T-cell (primary cell): ENCODE data around the gene WDR45. TPM values are rescaled to one million over a fixed set of nuclear protein-coding genes. Genes with fewer than 3 reads are reported as not detected.
"Not testable (repeated sequence)": the region's sequence is repeated elsewhere in the genome, so short reads cannot be mapped to it uniquely, and the experiment has no call there.

ENCODE experiments used
- ATAC-seq, 4 experiments: fragments of 200-7000 bp in 3 of 4; fragments of 150-1000 bp in 1 of 4; cut with Tn5 transposase; replicated peaks in 1 of 4; 1 replicate in 3 of 4; 2 replicates in 1 of 4; pipeline ENCODE4 v1.10.0; 2021; ENCODE audit warnings: moderate library complexity in 3 of 4, mild to moderate bottlenecking in 2 of 4, moderate number of reproducible peaks in 1 of 4
- CTCF ChIA-PET, 2 donors: fragments of 300-600 bp; sonication (Branson Sonifier 250); formaldehyde crosslinking; loops; one replicate each; lab custom pipeline; 2022; ENCODE audit warnings: antibody characterized with exemption in 2 of 2; lab: Charles Lee
- POLR2A ChIA-PET, 2 donors: fragments of 300-600 bp; sonication (Branson Sonifier 250); formaldehyde crosslinking; loops; one replicate each; lab custom pipeline; 2022; ENCODE audit warnings: antibody characterized with exemption in 2 of 2; lab: Charles Lee
- DNase-seq, 35 experiments: peaks; one replicate each; pipeline versions ENCODE4 v3.0.0 to v3.0.0-alpha.2; 2013 to 2023
- H3K27ac ChIP-seq: one replicate; pipeline ENCODE4 v1.5.1; 2013; ENCODE audit warnings: low read length
- H3K27me3 ChIP-seq, 2 experiments: replicated peaks in 1 of 2; 1 replicate in 1 of 2; 2 replicates in 1 of 2; pipeline versions ENCODE4 v1.6.1 to v1.7.0; 2013; ENCODE audit warnings: low read length in 1 of 2, mixed read lengths in 1 of 2; ENCODE audit not compliant: control insufficient read depth in 2 of 2, insufficient read depth in 2 of 2; ENCODE audit errors: extremely low read depth in 1 of 2
- H3K36me3 ChIP-seq, 2 donors: 1 replicate in 1 of 2; 2 replicates in 1 of 2; pipeline versions ENCODE4 v1.6.1 to v1.7.0; 2013; ENCODE audit warnings: low read length in 1 of 2; ENCODE audit not compliant: control insufficient read depth in 2 of 2, insufficient read depth in 1 of 2; ENCODE audit errors: extremely low read depth in 1 of 2
- H3K4me1 ChIP-seq, 2 experiments: 1 replicate in 1 of 2; 2 replicates in 1 of 2; pipeline versions ENCODE4 v1.6.1 to v1.7.0; 2013; ENCODE audit warnings: low read length in 2 of 2, mixed read lengths in 1 of 2; ENCODE audit not compliant: insufficient read depth in 2 of 2, control insufficient read depth in 1 of 2; ENCODE audit errors: extremely low read depth in 1 of 2
- H3K4me3 ChIP-seq, 2 donors: 1 replicate in 1 of 2; 2 replicates in 1 of 2; pipeline versions ENCODE4 v1.5.1 to v1.7.0; 2013; ENCODE audit warnings: mild to moderate bottlenecking in 2 of 2, low read length in 1 of 2, moderate library complexity in 1 of 2; ENCODE audit not compliant: control insufficient read depth in 1 of 2; ENCODE audit errors: extremely low read depth in 1 of 2
- H3K9me3 ChIP-seq: 2 replicates; pipeline ENCODE4 v1.7.0; 2013
- H3K27ac Mint-ChIP-seq, 2 donors: one replicate each; pipeline ENCODE4 v1.8.0; 2020 to 2021; ENCODE audit warnings: mild to moderate bottlenecking in 2 of 2, mixed read lengths in 2 of 2
- H3K27me3 Mint-ChIP-seq, 2 donors: one replicate each; pipeline ENCODE4 v1.8.0; 2021 to 2022; ENCODE audit warnings: mixed read lengths in 2 of 2
- H3K36me3 Mint-ChIP-seq: one replicate; pipeline ENCODE4 v1.8.0; 2021; ENCODE audit warnings: mixed read lengths
- H3K4me1 Mint-ChIP-seq, 3 donors: one replicate each; pipeline ENCODE4 v1.8.0; 2020 to 2022; ENCODE audit warnings: mixed read lengths in 3 of 3, mild to moderate bottlenecking in 1 of 3
- H3K4me3 Mint-ChIP-seq, 3 donors: one replicate each; pipeline ENCODE4 v1.8.0; 2020 to 2022; ENCODE audit warnings: mild to moderate bottlenecking in 3 of 3, mixed read lengths in 3 of 3, moderate library complexity in 3 of 3
- H3K9me3 Mint-ChIP-seq, 3 donors: one replicate each; pipeline ENCODE4 v1.8.0; 2020 to 2022; ENCODE audit warnings: mixed read lengths in 3 of 3
- WGBS: methylation state at CpG from one replicate; pipeline ENCODE4 v1.1.5; 2013; ENCODE audit warnings: missing lambda C conversion rate; ENCODE audit not compliant: insufficient coverage; 5-methylcytosine and 5-hydroxymethylcytosine counted together
- total RNA-seq, 35 experiments: library from RNA in 6 of 35; stranded (reverse) in 6 of 35; fragments of 120-200 nt in 1 of 35; gene quantifications; one replicate each; pipeline versions ENCODE4 v1.2.1 to v1.2.4 and lab custom pipeline; 2013 to 2026

The WDR45 gene
- total RNA-seq (100 to 1,000 TPM in 3 of 5 donors, 10 to 100 TPM in 2; 66.2 to 134 (median 112) TPM), total RNA-seq (lab: John Stamatoyannopoulos, UW) (13.8 to 74.1 (median 32.1) reads per million in 29 experiments)
- 49.3 TPM for total RNA-seq (2013)

DNA sequence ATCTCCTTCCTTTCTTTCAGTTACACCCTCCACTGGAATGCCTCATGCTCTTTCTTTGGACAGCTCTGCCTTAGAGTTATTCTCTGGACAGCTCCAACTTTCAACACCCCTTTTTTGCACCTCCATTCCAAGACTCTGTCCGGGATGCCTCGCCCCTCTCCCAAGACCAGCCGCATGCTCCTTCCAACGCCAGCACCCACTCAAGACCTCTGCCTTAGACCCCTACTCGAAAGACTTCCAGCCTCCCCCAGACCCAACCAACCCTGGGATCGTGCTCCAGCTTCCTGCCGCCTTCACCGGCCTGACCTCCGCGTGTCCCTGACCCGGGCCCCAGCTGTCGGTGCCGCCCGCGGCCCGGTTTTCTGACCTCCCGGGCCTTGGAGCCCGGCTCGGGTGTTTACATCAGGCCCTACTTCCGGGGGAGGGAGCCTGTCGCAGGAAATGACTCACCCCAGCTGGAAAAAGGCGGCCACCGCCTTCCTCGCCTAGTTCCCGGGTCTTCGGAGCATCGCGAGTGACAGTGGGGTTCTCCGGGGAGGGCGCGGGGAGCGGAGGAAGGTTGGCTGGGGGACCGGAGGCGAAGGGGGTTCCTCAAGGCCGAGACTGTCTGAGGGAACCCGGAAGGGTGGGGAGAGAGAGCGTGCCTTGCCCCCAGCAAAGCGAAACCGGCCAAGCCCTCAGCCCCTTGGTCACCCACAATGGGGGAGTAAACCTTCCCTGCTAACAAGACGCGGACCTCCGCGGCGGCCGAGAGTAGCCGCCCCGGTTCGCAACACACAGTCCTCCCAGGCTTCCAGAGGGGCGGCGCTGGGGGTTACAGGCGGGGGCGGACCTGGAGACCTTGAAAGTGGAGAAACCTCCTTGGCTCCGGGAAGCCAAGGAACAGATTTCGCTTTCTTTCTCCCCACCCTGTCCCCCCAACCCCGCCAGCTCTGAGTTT, at the start of gene WDR45:
TSS of gene WDR45 (minus strand) at position 399 of the 940 bp plus-strand sequence. CDS start 1,792 bp downstream, outside the sequence.
- Histone ChIP-seq H3K4me3 (peak within 1 kb of the TSS; percentile 67 to 78), H3K9me3 (no peaks in the 10 kb centered on the region), H3K27me3 (no peaks in the 10 kb centered on the region), H3K4me1 (peaks cover 0 to 13% of the 10 kb centered on the region in 2 experiments), H3K27ac (peak within 1 kb of the TSS; percentile 96), H3K36me3 (peaks cover 0 to 5% of the 10 kb centered on the region in 2 donors)
- Mint-ChIP-seq H3K36me3 (no peaks in the 10 kb centered on the region), H3K4me1 (peaks cover 9 to 16% (median 15%) of the 10 kb centered on the region in 3 donors), H3K27ac (peak within 1 kb of the TSS; percentile 99 to 100), H3K27me3 (no peaks in the 10 kb centered on the region), H3K4me3 (peak within 1 kb of the TSS; percentile 77 to 98 (median 87)), H3K9me3 (no peaks in the 10 kb centered on the region)
- ATAC-seq (peak; percentile 82 to 88 (median 86)), DNase-seq (peak; percentile 44 to 79 (median 58))
- 2% methylated on average over 29 of the region's 55 CpGs for WGBS
- POLR2A ChIA-PET = interaction anchor here (0.5 to 0.7 kb wide), 7 partner anchors 21 to 1556 kb away, joined by 3 to 7 read pairs (median 4); no protein-coding TSS in a partner anchor
- CTCF ChIA-PET = interaction anchor here in 1 of 2 donors (1.1 to 1.3 kb wide), 2 partner anchors 111 to 143 kb away, joined by 3 read pairs; no protein-coding TSS in a partner anchor

DNA sequence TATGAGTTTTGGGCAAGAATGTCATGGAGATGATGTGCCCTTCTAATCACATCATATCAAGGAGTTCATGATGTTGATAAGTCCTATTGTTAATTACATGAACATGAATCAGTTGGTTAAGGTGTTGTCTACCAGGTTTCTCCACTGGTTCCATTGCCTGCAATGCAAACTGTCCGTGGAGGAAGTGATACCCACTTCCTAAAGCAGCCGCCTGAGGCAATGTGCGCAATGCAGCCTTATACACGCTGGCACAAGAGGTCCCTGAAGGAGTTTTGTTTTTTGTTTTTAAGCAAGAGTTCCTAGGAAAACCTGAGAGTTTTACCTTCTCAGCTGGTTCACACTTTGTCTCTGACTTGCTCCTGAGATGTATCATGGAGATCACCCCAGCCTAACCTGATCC, 49.7 kb upstream of the WDR45 start:
- no peaks in the 10 kb centered on the region for H3K36me3 ChIP-seq
- Mint-ChIP-seq H3K9me3 (no peaks in the 10 kb centered on the region), H3K36me3 (no peaks in the 10 kb centered on the region), H3K4me3 (no peak overlapping the region), H3K4me1 (no peaks in the 10 kb centered on the region), H3K27ac (no peak overlapping the region), H3K27me3 (no peaks in the 10 kb centered on the region)
- no peak overlapping the region for H3K4me3 ChIP-seq
- ChIA-PET POLR2A (no interaction called here), CTCF (no interaction called here)
- ATAC-seq (no peak), DNase-seq (no peak)
- WGBS = no CpG with 5 or more reads among the region's 4 CpGs
- no peaks in the 10 kb centered on the region for H3K9me3 ChIP-seq
- no peak overlapping the region for H3K27ac ChIP-seq
- H3K27me3 ChIP-seq = no peaks in the 10 kb centered on the region
- H3K4me1 ChIP-seq = no peaks in the 10 kb centered on the region

DNA sequence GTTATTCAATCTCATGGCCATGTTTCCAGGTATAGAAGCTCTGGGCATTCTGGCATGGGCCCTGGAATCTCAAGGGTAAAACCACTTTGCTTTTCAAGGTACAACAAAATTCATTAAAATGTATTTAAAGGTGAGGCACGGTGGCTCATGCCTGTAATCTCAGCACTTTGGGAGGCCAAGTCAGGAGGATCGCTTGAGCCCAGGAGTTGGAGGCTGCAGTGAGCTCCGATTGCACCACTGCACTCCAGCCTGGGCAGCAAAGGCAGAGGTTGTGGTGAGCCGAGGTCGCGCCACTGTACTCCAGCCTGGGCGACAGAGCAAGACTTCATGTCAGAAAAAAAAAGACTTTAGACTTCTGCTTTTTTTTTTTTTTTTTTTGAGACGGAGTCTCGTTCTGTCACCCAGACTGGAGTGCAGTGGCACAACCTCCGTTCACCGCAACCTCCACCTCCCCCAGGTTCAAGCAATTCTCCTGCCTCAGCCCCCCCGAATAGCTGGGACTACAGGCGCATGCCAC, 48.1 kb upstream of the WDR45 start:
- H3K27me3 Mint-ChIP-seq, H3K27me3 ChIP-seq, H3K4me1 ChIP-seq, H3K36me3 ChIP-seq, DNase-seq, CTCF ChIA-PET, H3K36me3 Mint-ChIP-seq, H3K27ac ChIP-seq, H3K4me3 ChIP-seq, H3K9me3 ChIP-seq, H3K9me3 Mint-ChIP-seq, POLR2A ChIA-PET, ATAC-seq, H3K27ac Mint-ChIP-seq, H3K4me3 Mint-ChIP-seq: not testable (repeated sequence)
- peaks cover 9 to 10% (median 10%) of the 10 kb centered on the region in 3 donors for H3K4me1 Mint-ChIP-seq
- 90% methylated on average over 2 of the region's 13 CpGs for WGBS

DNA sequence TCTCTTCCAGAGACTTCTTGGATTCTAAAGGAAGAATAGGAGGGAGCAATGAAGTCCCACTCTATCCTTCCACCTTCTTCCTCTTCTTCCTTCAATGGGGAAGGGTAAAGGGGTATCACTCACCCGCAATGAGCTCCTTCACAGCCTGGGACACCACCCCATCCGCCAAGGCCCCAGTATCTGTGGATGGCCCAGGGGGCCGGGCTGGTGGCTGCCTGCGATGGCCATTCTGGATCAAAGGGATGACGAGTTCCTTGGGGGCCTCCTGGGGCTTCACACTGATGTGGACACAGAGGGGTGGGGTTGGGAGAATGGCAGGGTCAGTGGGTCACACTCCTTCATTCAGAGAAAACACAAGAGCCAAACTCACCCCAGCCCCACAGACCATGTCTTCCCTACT, 42.8 kb upstream of the WDR45 start:
- H3K36me3 ChIP-seq = peaks cover 0 to 16% of the 10 kb centered on the region in 2 donors
- CTCF ChIA-PET = no interaction called here
- Mint-ChIP-seq H3K36me3 (peaks cover 19% of the 10 kb centered on the region), H3K27ac (peak overlapping the region in 1 of 2 donors; percentile 0), H3K4me1 (peaks cover 24 to 33% (median 29%) of the 10 kb centered on the region in 3 donors), H3K27me3 (peaks cover 0 to 6% of the 10 kb centered on the region in 2 donors), H3K4me3 (peak overlapping the region; percentile 97 to 99 (median 98)), H3K9me3 (no peaks in the 10 kb centered on the region)
- DNase-seq = no peak
- 100% methylated on average over 1 of the region's 5 CpGs for WGBS
- no peak overlapping the region for H3K27ac ChIP-seq
- POLR2A ChIA-PET = no interaction called here
- peaks cover 0 to 23% of the 10 kb centered on the region in 2 experiments for H3K4me1 ChIP-seq
- no peaks in the 10 kb centered on the region for H3K9me3 ChIP-seq
- H3K27me3 ChIP-seq = no peaks in the 10 kb centered on the region
- peak overlapping the region in 1 of 2 donors; percentile 71 for H3K4me3 ChIP-seq
- no peak for ATAC-seq

DNA sequence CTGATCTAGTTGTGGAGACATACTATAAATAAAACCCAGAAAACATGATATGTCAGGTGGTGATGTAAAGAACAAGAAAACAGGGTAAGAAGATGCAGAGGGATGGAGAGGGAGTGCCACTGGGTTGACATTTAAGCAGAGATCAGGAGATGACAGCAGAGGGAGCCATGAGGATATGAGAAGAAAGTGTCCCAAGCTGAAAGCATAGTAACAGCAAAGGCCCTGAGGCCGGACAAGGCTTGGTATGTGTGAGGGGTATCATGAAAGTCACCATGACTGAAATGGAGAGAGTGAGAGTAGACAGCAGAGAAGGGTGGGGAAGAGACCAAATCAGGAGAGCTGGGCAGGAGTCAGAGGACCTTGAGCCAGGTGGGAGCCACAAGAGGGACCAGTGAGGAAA, 40.4 kb upstream of the WDR45 start:
- no peak overlapping the region for H3K27ac ChIP-seq
- H3K36me3 ChIP-seq = peaks cover 0 to 31% of the 10 kb centered on the region in 2 donors

DNA sequence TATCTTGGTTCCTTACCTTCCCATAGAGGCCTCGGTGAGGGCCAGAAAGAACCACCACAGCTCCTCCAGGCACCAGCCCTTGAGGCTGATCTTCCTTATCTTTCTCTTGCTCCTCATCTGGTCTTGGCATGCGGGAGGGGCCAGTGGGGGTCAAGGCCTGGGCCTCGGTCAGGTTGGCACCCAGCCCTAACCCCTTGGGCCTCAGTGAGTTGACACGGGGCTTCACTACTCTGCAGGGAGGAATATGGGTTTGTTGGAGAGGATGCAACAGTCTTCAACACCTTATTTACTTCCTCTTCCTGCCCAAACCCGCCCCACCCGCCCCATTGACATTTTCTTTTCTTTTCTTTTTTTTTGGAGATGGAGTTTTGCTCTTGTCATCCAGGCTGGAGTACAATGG, 37.9 kb upstream of the WDR45 start:
- WGBS = no CpG with 5 or more reads among the region's 6 CpGs
- H3K9me3 ChIP-seq = no peaks in the 10 kb centered on the region
- Mint-ChIP-seq H3K27me3 (no peaks in the 10 kb centered on the region), H3K9me3 (no peaks in the 10 kb centered on the region), H3K27ac (peak overlapping the region; percentile 94 to 99), H3K4me1 (peaks cover 26 to 44% (median 32%) of the 10 kb centered on the region in 3 donors), H3K36me3 (peaks cover 35% of the 10 kb centered on the region), H3K4me3 (peak overlapping the region; percentile 70 to 88 (median 78))
- ChIA-PET CTCF (no interaction called here), POLR2A (no interaction called here)
- peaks cover 0 to 43% of the 10 kb centered on the region in 2 donors for H3K36me3 ChIP-seq
- DNase-seq (no peak), ATAC-seq (peak; percentile 43 to 61 (median 52))
- H3K27me3 ChIP-seq = no peaks in the 10 kb centered on the region
- peaks cover 2 to 26% of the 10 kb centered on the region in 2 experiments for H3K4me1 ChIP-seq
- peak overlapping the region; percentile 26 to 33 for H3K4me3 ChIP-seq
- H3K27ac ChIP-seq = no peak overlapping the region

More for the DNA sequence above, 40.4 kb upstream of the WDR45 start:
- Histone ChIP-seq H3K4me3 (no peak overlapping the region), H3K9me3 (no peaks in the 10 kb centered on the region), H3K4me1 (peaks cover 2 to 38% of the 10 kb centered on the region in 2 experiments), H3K27me3 (no peaks in the 10 kb centered on the region)
- H3K4me3 Mint-ChIP-seq = no peak overlapping the region
- CTCF ChIA-PET = no interaction called here
- no peak for DNase-seq
- ATAC-seq = no peak
- H3K9me3 Mint-ChIP-seq = no peaks in the 10 kb centered on the region
- WGBS = 100% methylated on average over 1 of the region's 1 CpG
- H3K36me3 Mint-ChIP-seq = peaks cover 30% of the 10 kb centered on the region
- POLR2A ChIA-PET = interaction anchor here in 1 of 2 donors (0.6 kb wide), 2 partner anchors 39 to 265 kb away, joined by 3 to 6 read pairs; no protein-coding TSS in a partner anchor
- H3K27ac Mint-ChIP-seq = peak overlapping the region in 1 of 2 donors; percentile 45
- peaks cover 37 to 53% (median 44%) of the 10 kb centered on the region in 3 donors for H3K4me1 Mint-ChIP-seq
- H3K27me3 Mint-ChIP-seq = peaks cover 0 to 6% of the 10 kb centered on the region in 2 donors
